Fibroblast of mammary gland (primary cell): Measurements from ENCODE around the gene ATPAF1.

ENCODE experiments used
- DNase-seq: peaks from one replicate; pipeline ENCODE4 v3.0.0-alpha.2; 2010; ENCODE audit warnings: low read depth
- H3K4me3 ChIP-seq: 2 replicates; pipeline ENCODE4 v1.5.1; 2011; ENCODE audit warnings: low read depth, mild to moderate bottlenecking, low read length, moderate library complexity; ENCODE audit not compliant: control insufficient read depth
- CTCF ChIP-seq: conservative IDR thresholded peaks from 2 replicates; pipeline ENCODE4 v1.5.1; 2011; ENCODE audit warnings: low read depth, low read length, inconsistent platforms; ENCODE audit not compliant: control insufficient read depth, insufficient read depth

The ATPAF1 gene

DNA sequence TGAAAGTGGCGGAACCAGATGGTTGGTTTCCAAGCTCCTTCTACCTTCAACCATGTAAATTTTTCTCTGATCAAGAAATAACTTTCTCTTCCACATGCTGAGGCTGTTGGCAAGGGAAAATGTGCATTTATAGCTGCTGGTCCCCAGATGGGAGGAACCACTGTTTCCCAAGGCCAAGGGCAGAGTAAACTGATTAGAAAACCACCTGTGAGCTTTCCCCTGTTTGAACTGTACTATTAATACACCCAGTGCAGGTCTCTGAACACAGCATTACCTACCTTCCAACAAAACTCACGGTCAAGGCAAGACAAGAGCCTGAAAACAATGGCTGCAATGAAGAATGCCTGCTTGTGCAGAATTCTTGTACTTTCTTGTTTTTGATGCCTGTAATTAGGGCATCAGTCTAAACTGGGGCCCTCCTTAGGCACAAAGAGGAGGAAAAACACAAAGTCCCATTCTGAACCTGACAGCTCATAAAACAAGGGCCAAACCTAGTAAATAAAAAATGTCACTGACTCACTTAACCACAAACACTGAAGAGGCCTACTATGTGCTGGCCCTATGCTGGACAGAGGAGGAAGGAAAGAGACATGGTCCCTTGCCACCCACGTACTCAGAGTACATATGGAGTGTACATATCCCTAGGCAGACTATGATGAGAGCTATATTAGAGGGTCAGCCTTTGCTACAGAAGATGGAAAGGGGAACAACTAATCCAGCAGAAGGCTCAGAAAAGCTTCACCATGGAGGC lies 66.7 kb downstream of the ATPAF1 start:
- no peak for TF ChIP-seq CTCF
- H3K4me3 ChIP-seq: no peak overlapping the region

DNA sequence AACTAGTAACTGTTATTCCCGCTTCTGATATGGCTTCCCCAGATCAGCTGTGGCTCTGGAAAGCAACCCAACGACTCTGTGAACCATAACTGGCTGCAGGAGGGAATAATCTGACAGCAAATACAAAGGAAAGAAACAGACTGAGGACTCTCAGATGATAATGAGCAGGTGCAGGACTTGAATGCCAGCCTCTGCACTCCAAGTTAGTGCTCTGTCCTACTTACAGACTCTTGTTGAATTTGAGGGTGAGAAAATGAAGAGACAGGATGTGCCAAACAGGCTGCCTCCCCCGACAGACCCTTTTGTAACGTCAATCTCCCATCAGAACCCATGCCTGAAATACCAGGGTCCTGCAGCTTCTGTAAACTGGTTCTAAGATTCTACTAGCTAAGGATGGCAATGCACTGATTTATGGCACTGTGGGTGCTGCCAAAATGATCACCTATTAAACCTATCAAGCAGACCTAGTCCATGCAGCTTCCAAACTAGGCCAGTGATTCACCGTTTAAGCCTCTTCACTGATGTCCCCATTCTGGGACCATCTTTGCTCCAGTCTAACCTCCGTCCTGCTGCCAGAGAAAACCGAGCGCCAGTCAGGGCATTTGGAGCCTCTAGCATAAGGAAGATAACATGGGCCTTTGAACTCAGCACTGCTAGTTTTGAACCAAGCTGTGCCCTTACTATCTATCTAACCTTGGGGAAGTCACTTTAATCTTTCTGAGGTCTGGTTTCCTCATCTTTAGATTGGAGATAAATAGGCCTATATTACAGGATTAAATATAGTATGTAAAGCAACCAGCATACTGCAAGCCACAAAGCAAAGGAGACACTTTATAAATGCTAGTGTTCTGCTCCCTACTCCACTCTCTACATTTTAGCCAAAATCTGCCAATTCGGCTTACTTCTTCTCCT lies 68.8 kb downstream of the ATPAF1 start:
- DNase-seq: no peak
- H3K4me3 ChIP-seq: no peak overlapping the region
- no peak for TF ChIP-seq CTCF

More for the DNA sequence above, 66.7 kb downstream of the ATPAF1 start:
- no peak for DNase-seq

GRCh38 chr1:46596846-46597245 lies 71.3 kb downstream of the ATPAF1 start:
- H3K4me3 ChIP-seq: no peak overlapping the region
- DNase-seq: no peak
- no peak for TF ChIP-seq CTCF

DNA sequence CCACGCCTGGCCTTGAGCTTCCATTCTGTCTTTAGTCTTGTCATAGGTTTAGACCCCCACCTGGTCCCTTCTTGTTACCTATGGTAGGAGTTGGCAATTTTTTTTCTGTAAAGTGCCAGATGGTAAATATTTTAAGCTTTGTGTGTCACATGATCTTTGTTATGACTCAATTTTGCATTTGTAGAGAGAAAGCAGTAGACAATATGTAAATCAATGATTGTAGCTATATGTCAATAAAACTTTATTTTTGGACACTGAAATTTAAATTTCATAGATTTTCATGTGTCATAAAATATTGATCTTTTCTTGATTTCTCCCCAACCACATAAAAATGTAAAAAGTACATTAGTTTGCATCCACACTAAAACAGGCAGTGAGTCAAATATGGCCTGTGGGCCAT lies 72.1 kb downstream of the ATPAF1 start:
- H3K4me3 ChIP-seq: no peak overlapping the region

GRCh38 chr1:46595127-46595526 lies 73.0 kb downstream of the ATPAF1 start:
- peak; percentile 30 for DNase-seq
- no peak overlapping the region for H3K4me3 ChIP-seq
- TF ChIP-seq CTCF: no peak

More for the DNA sequence above, 72.1 kb downstream of the ATPAF1 start:
- TF ChIP-seq CTCF: no peak
- no peak for DNase-seq

DNA sequence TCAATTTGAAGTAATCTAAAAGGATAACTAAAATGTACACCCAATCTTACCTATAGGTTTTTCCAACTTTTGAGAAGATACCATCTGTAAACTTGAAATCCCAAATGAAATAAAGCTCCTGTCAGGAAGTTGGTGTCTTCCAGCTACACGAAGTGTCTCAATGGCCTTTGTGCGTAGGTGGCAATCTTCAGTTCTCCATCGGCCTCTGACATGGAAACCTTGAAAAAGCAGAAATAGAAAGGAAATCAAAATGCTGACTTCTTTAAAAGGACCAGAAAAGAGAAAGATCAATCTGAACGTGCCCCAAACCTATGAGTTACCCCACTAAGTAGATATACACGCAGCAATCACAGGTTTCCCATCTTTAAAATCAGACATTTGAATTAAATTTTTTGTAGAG lies 74.1 kb downstream of the ATPAF1 start:
- no peak overlapping the region for H3K4me3 ChIP-seq
- TF ChIP-seq CTCF: no peak
- DNase-seq: no peak
